Measurements from ENCODE around the gene CSRNP3.
A peak's percentile ranks its signal among the peaks of the same experiment; 100 is the strongest.
"Not testable (repeated sequence)": the region's sequence is repeated elsewhere in the genome, so short reads cannot be mapped to it uniquely, and the experiment has no call there.

The CSRNP3 gene

DNA sequence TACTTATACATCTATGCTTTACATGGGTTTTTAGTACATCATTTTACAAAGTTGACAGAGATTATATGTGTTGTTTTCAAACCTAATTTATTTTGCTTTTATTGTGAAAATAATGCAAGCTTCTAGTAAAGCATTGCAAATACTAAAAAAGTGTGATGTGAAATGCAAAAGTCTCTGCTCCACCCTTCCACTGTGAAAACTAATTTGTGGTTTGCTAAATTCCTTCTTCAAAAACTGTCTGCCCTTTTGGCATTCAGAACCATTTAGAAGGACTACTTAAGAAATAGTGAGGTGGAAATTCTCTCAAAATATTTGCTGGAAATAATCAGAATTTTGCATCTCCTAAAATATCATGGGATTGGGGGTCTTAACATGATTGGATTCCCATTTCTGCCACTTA lies 78.4 kb downstream of the CSRNP3 start:
- no peak for FAIRE-seq

DNA sequence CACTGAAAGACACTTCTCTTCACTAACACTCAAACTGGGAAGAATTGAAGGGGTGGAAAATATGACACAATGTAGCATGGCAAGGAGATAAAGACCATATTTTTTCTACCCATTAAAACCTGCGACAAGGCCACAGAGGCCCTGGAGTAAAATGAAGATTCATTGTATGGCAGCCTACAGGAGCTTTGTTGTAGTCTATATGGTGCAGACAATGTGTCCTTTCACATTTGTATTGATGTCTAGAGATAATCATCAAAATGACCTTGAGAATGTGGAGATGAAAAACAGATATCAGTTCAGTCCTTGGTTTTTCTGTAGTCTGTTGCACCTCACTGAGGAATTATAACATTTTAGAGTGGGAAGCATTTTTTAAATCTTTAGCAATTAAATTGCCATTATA lies 80.1 kb downstream of the CSRNP3 start:
- no peak for FAIRE-seq

DNA sequence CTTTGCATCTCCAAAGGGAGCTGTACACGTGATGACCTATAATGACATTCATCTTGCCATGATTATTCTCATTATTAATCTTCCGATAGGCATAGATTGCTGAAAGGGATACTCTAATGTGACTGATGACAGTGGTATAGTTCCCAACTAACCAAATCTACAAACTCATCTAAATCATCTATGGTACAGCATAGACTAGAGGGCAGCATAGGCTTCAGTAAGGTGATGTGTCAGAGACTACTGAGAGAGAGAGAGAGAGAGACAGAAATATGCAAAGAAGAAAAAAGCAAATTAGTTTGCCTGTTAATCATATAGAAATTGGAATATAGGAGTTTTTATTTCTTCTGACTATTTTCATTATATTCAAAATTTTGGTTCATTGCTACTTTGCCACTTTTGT lies 89.3 kb downstream of the CSRNP3 start:
- no peak for FAIRE-seq

DNA sequence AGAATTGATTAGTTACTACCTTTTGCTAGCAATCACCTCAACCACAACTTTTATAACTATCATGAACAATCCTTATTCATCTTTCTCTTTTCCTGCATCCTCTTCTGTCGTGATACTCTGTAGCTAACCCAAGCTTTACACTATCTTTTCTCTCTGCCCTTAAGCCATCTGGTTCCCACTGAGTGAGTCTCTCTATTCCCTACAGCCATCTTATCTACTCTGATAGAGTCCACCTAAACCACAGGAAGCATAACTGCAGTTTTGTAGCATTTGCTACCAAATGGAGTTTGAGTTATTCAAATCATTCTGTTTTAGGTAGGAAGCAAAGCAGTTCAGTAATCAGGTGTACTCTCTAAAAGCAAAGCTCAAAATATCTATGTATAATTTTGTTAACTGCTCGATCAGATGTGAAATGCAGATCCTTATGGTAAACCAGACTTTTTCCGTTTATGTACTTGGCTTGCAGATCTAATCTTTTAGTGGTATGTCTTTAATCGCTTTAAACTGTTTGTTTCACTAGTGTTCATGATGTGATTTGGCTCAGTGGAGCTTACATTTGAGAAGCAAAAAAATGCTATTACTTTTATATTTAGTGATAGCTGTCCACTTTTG lies 91.0 kb downstream of the CSRNP3 start:
- no peak for FAIRE-seq

DNA sequence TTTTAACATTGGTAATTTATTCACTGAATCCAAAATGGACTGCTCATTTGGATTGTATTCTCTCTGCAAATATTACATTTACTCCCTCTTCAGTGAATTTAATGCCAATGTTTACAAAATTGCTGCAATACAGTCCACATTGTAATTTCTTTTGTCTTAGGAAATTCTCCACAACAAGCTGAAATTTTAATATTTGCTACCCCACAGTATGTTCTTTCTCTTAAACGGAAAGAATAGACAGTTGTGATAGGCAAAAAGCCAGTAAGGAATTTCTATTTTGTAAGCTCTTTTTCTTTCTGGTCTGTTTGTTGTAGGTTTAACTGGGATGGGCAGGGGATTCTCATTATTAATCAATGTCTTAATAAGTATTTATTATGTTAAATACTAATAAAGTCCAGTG lies 92.0 kb downstream of the CSRNP3 start:
- peak; percentile 31 for FAIRE-seq

DNA sequence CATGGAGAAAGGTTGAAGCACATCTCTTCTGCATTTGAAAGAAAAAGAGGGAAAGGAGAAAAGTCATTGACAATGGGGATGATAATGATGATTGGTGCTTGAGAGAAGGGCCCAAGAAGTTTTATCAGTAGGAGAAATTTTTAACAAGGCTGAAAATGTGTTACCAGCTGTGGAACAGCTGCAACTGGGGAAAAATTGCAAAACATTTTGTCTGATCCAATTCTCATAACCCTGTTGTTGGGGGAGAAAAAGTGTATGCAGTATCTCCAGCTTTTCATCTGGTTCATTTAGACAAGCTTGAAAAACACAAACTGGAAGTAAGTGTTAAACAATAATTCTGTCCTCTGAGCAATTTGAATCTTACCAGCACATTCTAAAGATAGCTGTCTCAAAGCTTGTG lies 92.7 kb downstream of the CSRNP3 start:
- FAIRE-seq = peak; percentile 89

DNA sequence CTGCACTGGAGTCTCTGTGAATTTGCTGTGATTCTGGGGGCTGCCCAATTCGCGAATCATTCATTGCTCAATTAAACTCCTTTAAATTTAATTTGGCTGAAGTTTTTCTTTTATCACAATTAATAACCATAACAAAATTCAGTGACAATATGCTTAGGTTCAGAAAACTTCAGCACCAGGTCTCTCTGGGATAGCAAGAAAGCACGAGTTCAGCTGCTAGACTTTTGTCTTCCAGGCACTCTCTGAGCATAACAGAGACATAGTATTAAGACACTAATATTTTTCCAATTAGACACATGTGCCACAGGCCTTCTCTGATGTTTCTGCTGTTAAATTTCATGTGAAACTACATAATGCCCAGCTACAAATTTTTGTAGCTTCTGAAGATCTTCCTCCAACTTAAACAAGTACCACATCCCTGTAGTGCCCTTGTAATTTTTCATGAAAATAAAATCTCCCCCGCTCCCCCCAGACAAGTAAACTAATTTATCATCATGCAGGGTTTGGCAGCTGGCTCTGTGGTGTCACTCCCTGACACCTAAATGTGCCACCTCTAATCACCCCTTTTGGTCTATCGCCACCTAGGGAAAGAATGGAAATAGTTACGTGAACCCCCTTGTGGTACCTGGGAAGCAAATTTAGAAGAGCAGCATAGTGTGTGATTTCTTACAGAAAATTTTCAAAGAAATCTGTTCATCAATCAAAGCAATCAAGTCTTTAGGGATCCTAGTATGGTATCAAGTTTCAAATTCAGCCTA lies 94.1 kb downstream of the CSRNP3 start:
- FAIRE-seq = no peak

DNA sequence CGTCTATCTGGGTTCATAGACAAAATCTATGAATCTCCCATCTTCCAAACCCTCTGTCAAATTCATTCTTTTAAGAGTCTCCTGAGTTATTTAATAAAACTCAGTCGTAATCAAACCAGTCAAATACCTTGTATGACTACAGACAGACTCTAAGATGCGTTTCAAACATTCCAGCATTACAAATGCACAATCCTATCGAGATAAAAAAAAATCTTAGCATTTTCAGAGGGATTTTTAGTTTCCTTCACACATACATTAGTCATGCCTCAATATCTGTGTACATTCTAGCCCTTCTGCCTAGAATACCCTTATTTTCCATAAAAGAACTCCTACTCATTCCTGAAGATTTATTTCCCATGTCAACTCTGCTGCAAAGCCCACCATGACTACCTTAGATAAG lies 96.5 kb downstream of the CSRNP3 start:
- no peak for FAIRE-seq

DNA sequence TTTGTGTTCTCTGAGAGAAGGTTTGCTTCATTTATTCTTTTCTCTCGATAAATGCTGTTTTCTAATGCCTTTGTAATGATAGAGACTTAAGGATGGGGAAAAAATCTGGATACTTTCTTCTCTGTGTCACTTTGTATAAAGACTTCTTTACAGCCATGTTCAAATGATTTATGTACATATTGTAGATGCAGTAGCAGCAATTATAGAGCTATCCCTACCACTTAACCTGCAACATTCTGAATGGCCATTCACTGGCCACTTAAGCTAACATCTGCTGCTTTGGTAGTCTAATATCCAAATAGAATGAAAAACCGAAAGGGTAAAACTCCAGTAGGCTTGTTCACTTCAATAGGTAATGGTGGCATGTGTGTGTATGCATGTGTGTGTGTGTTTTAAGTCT lies 97.8 kb downstream of the CSRNP3 start:
- no peak for FAIRE-seq

DNA sequence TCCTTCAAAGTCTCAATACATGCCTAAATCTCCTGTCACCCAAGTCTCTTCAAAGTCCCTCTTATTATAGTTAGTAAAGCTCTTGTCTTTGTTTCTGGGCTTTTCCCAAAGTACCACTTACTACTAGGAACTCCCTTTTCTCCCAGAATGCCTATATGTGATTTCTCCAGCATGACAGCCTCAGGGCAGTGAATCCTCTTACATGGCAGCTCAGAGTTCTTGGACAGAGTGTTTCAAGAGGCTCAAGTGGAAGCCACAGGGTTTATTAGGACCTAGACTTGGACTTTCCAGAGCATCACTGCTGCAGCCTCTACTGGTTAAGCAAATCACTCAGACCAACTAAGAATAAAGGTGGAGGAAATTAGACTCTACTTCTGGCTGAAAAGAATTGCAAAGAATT lies 98.9 kb downstream of the CSRNP3 start:
- no peak for FAIRE-seq

DNA sequence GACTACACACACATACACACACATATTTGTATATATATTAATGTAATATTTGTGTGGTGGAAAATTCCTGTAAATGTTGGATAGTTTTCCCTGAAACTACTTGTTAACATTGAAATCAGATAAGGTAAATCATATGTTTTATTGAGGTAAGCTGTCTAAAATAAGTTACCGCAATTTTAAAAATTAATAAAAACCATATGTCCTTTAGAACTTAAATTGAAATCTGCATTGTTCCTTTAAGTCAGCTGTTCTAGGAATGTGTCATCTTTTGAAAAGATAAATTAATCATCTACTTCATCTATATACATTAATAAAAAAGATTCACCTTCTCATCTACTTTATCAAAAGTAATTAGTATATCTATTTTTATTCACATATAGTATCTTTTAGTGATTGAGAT lies 102.0 kb downstream of the CSRNP3 start:
- no peak for FAIRE-seq

DNA sequence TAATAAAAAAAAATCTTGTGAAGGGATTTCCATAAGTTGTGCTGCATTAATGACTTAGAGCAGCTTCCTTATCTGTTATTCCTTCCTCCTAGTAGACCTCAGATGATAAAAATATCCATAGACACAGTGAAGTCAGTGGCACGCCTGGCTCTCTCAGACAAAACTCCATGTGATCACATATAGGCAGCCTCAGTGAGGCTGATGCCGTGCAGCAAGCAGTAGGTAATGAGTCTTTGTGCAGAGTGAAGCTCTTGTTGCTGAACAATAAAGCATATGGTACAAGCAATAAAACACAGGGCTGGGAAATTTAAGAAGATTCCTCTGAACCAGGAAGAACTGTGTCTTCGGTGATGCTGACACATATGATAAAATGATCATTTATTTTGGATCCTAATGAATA lies 102.7 kb downstream of the CSRNP3 start:
- no peak for FAIRE-seq

DNA sequence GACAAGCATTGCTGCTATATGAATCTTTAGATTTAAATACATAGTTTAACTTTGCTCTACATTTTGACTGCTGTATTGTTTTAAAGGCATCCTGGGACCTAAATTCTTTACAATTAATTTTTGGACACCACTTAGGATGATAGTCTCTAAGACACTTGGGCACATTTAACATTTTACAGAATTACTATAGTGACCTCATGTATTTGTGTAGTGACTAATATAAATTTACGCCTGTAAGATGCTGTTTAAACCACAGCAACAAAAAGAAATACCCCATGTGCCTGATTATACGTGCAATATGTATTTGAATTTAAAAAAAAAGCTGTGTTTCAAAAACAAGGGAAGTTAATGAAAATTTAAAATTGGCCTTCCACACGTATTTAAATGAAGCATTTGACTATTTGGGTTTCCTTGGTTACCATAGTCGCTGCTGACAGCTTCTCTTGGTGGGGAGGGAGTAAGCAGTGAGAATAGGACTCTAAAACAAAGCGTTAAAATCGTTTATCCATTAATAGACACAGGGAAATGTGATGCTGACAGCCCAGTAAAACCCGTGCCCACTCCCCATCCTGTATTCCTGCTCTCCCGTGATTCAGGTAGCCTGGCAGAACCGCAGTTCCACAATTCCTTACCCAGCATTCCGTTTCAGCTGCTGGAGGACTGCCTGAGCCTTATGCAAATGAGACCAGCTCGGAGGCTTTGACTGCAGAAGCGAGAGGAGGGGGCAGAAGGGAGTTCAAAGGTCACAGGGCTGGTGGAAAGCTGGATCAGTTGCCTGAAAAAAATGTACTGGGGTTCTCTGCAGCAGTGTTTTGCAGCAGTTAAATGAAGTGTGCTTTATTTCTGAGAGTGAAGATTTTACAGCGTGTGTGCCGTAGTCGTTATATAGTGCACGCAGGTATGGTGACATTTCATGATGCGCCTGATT lies 104.3 kb downstream of the CSRNP3 start:
- FAIRE-seq = no peak

DNA sequence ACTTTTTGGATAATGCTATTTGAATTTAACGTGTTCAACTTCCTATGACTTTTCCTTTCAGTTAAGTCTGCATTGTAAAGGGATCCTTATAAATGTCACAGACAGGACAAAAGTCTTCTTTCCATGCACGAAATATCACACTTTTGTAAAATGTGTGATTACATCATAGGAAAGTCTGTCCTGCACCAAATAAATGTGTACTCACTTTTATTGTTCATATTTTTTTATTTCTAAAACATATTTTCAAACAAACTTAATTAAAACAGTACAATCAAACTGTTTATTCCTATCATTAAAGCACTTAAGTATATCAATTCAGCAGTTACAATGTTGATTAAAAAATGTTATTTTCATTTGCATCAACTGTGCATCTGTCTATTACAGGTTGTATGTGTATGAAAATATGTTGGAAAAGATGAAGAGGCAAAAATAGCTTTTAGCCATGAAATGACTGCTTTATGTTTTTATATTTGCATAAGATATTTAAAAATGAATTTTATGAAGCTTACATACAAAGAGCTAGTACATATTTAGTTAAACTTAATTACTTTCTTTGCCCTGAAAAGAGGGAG lies 105.6 kb downstream of the CSRNP3 start:
- no peak for FAIRE-seq

DNA sequence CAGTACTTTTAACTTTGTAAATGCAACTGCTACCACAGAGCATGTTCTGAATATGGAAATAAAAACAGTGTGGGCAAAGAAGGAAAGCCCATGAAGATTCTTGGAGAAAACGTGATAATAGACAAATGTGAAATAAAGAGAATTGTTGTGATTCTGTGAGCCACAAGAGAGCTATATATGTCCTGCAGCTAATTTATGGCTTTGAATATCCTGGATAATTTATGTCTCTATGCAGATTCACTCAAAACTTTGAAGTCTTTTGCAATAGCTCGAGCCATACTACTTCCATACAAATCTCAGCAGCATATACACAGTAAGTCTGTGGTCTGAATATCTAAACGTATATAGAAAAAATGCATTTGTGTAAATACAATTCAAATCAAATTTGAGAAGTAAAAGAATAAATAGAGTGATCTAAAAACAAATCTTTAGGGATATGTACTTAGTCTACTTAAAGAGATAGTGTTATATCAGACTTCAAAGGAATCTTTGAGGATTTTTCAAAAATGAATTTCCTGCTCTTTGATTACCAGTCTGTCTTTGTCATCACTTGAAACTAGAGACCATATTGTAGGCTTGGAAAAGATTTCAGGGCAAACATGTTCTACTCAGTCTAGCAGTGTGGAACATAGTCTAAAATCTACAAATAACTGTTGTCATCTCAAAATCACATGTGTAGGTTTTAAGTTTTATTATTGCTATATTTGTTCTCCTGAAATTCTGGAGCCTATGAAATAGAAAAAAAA lies 107.1 kb downstream of the CSRNP3 start:
- FAIRE-seq = peak; percentile 18

DNA sequence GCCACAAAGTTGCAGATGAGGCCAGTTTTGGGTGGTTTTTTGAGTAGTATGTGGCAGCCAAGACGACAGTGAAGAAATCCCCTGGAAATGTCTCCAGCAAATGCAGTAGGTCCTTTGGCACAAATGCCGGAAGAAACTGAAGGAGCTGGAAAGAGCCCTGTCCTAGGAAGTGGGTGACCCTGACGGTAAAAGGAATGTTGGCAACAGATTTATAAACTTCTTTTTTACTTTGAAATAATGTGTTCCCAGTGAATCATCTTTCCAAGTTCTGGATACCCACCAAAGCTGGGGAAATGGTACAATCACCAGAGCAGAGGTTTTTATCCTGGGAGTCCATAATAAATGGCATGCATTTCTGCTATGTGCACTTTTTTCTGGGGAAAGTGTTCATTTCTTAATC lies 112.9 kb downstream of the CSRNP3 start:
- no peak for FAIRE-seq

DNA sequence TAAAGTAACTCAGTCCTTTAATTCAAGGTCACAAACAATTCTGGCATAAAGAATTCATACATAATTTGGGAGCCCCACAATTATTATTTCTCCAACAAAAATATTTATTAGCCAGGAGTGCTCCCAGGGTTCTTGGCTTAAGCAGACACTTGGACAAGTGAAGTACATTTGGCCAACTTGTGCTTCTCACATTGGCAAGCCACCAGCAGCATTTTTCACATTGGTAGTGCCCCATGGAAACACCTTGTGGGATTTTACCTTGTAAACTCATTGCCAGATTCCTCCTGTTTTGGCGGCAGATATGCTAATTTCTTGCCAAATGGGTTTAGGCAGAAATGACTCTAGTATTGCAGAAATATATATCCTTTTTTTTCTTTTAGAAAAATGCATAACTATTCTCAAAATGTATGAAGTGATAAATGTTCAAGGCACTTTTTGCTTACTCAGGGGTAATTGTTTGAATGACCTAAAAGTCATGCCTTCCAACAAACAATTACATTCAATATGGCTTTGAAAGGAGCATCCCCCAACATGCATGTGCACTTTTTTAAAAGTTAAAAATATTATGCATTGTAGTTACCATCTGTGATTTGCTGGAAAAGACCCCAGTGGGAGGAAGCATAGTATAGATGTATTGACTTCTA lies 113.5 kb downstream of the CSRNP3 start:
- no peak for FAIRE-seq

DNA sequence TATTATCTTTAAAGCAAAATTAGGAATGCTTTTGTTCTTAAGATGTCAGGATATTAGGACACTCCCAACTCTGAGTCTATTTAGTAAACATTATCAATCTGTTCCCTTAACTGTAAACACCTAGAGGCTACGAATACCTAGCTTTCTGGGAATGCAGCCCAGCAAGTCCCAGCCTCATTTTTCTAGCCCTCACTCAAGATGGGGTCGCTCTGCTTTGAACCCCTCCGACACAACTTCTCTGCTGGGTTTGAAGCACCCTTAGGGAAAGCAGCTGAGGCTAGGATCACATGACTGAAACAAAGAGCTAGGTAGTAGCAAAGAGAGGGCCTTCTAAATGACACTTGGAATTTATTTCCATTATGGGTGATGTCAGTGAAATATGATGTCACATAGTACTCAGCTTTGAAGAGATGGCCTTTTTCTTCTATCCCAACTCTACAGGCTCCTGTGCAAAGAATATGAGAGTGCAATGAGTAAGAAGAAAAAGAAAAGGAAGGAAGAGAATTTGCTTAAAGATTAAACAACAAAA lies 114.7 kb downstream of the CSRNP3 start:
- FAIRE-seq = peak; percentile 21

DNA sequence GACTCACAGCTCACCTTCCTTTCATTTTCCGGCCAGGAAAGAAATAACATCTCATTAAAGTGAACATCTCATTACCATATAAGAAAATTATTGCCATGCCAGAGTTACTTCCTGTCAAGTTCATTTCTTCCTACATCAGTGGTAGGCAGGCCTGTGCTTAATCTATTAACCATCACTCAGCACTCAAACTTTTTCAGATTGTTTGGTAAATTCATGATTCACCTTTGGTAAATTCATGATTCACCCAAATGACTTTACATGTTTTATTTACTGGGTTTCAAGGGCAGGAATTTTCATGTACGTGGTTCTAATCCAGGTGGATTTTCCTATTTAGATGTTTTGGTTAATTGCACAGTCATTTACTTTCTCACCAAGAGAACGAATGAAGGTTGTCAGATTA lies 116.5 kb downstream of the CSRNP3 start:
- FAIRE-seq = no peak

DNA sequence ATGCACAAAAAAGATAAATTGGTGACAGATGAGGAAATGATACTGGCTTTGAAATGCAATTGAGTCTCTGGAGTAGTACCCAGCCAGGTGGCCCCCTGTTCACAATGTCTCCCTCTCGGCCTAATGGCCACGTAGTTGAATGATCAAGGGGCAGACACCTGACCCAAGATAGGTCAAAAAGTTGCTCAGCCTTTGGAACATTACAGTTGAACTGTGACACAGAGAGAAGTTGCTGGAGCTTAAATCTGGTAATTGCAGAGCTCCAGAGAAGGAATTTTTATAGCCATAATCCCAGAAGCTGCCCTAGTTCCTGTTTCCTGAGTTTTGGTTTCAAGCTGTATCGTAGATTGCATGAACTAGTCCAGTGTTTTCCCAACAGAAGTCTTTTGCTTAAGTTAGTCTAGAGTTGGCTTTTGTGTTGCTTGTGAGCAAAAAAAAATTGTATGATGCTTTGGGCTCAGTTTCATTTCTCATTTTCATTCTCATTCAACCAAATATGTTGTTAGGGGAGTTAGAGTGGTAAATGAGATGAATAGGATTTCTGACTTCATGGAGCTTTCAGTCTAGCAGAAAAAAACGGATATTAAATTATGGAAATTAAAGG lies 117.9 kb downstream of the CSRNP3 start:
- no peak for FAIRE-seq

DNA sequence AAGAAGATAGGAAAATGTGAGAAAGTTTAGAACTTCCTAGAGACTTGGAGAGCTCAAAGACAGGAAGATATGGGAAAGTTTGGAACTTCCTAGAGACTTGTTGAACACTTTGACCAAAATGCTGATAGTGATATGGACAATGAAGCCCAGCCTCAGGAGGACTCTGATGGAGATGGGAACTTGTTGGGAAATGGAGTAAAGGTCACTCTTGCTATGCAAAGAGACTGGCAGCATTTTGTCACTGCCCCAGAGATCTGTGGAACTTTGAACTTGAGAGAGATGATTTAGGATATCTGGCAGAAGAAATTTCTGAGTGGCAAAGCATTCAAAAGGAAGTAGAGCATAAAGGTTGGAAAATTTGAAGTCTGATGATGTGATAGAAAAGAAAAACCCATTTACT lies 121.5 kb downstream of the CSRNP3 start:
- FAIRE-seq = not testable (repeated sequence)

All from endometrium (tissue), 2 donors.